Measurements from ENCODE around the gene MED13.
"Not testable (repeated sequence)": the region's sequence is repeated elsewhere in the genome, so short reads cannot be mapped to it uniquely, and the experiment has no call there.

MED13 gene

DNA sequence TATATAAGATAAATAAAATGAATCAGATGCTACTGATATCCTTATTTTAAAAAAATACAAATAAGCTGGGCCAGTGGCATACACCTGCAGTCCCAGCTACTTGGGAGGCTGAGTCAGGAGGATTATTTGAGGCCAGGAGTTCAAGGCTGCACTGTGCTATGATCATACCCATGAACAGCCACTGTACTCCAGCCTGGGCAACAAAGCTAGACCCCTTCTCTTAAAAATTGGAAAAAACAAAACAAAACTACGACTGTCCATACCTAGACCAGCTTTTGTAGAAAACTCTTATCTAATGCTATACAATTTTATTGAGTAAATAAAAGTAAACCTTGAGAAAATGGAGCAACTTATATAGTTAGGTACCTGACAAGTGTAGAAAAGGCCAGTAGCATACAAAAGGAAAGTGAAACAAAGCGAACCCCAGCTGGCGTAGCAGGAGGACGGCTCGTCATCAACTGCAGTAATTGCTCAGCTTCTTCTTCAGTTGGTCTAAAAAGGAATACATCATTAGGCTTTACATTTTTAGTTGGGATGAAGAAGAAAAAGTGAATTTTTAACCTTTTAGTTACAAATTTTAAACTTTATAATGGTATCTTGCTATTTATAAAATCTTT lies 160.9 kb downstream of the MED13 start:
- Histone ChIP-seq H3K4me3 (ENCODE audit: control insufficient read depth in 1 of 7, extremely low read depth in 1 of 7, insufficient read depth in 4 of 7, low read depth in 2 of 7, low read length in 6 of 7) (peak overlapping the region in 1 of 7 experiments; percentile 45), H3K27me3 (replicated peaks in 2 of 5; ENCODE audit: control insufficient read depth in 4 of 5, insufficient read depth in 5 of 5, low read length in 4 of 5) (no peaks in the 10 kb centered on the region), H3K9me3 (ENCODE audit: control extremely low read depth in 1 of 5, control insufficient read depth in 4 of 5, insufficient read depth in 2 of 5, low read depth in 1 of 5, low read length in 4 of 5) (no peaks in the 10 kb centered on the region), H3K36me3 (ENCODE audit: control insufficient read depth in 4 of 4, insufficient read depth in 4 of 4, low read length in 3 of 4) (peaks cover 10 to 46% (median 42%) of the 10 kb centered on the region in 4 experiments), H3K27ac (ENCODE audit: insufficient read depth in 1 of 2, low read depth in 1 of 2, low read length in 2 of 2, poor library complexity in 1 of 2, severe bottlenecking in 2 of 2) (no peak overlapping the region), H3K4me1 (ENCODE audit: control extremely low read depth in 1 of 4, control insufficient read depth in 4 of 4, insufficient read depth in 4 of 4, low read length in 3 of 4) (no peaks in the 10 kb centered on the region)
- POLR2A ChIA-PET, result no interaction called here
- CTCF ChIA-PET, result interaction anchor here (1.8 kb wide), 1 partner anchor 28 kb away, joined by 5 read pairs; no protein-coding TSS in a partner anchor
- peak in 2 of 3 donors; percentile 30 to 35 for DNase-seq
- WGBS (ENCODE audit: insufficient coverage), result 100% methylated on average over 4 of the region's 5 CpGs

DNA sequence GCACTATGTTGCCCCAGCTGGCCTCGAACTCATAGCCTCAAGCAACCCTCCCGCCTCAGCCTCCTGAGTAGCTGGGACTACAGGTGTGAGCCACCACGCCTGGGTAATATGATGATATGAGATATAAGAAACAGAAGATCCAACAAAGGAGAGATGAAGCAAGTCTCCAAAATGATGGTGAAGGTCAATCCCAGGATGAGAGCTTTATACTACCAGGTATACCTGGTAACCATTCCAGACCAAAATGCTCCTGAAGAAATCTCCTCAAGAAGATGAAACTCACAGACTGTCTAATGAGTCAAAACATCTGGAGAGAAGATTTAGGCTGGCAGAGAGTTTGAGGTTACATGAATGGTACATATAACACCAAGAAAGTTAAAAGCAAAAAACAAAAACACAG lies 161.8 kb downstream of the MED13 start:
- no peaks in the 10 kb centered on the region for H3K27me3 ChIP-seq (replicated peaks in 2 of 5; ENCODE audit: control insufficient read depth in 4 of 5, insufficient read depth in 5 of 5, low read length in 4 of 5)
- ChIA-PET CTCF (interaction anchor here (1.8 kb wide), 1 partner anchor 27 kb away, joined by 5 read pairs; no protein-coding TSS in a partner anchor), POLR2A (interaction anchor here (0.6 kb wide), 1 partner anchor 67 kb away, joined by 5 read pairs; no protein-coding TSS in a partner anchor)
- WGBS (ENCODE audit: insufficient coverage), result no CpG with 5 or more reads among the region's 3 CpGs
- DNase-seq, result no peak
- H3K4me1 ChIP-seq (ENCODE audit: control extremely low read depth in 1 of 4, control insufficient read depth in 4 of 4, insufficient read depth in 4 of 4, low read length in 3 of 4), result no peaks in the 10 kb centered on the region
- peaks cover 9 to 51% (median 41%) of the 10 kb centered on the region in 4 experiments for H3K36me3 ChIP-seq (ENCODE audit: control insufficient read depth in 4 of 4, insufficient read depth in 4 of 4, low read length in 3 of 4)
- no peak overlapping the region for H3K4me3 ChIP-seq (ENCODE audit: control insufficient read depth in 1 of 7, extremely low read depth in 1 of 7, insufficient read depth in 4 of 7, low read depth in 2 of 7, low read length in 6 of 7)
- H3K9me3 ChIP-seq (ENCODE audit: control extremely low read depth in 1 of 5, control insufficient read depth in 4 of 5, insufficient read depth in 2 of 5, low read depth in 1 of 5, low read length in 4 of 5), result no peaks in the 10 kb centered on the region
- H3K27ac ChIP-seq (ENCODE audit: insufficient read depth in 1 of 2, low read depth in 1 of 2, low read length in 2 of 2, poor library complexity in 1 of 2, severe bottlenecking in 2 of 2), result no peak overlapping the region

- ChIA-PET POLR2A (no interaction called here), CTCF (no interaction called here)
- Histone ChIP-seq H3K36me3 (ENCODE audit: control insufficient read depth in 4 of 4, insufficient read depth in 4 of 4, low read length in 3 of 4) (peaks cover 12 to 36% (median 27%) of the 10 kb centered on the region in 4 experiments), H3K9me3 (ENCODE audit: control extremely low read depth in 1 of 5, control insufficient read depth in 4 of 5, insufficient read depth in 2 of 5, low read depth in 1 of 5, low read length in 4 of 5) (no peaks in the 10 kb centered on the region), H3K27ac (ENCODE audit: insufficient read depth in 1 of 2, low read depth in 1 of 2, low read length in 2 of 2, poor library complexity in 1 of 2, severe bottlenecking in 2 of 2) (no peak overlapping the region), H3K27me3 (replicated peaks in 2 of 5; ENCODE audit: control insufficient read depth in 4 of 5, insufficient read depth in 5 of 5, low read length in 4 of 5) (no peaks in the 10 kb centered on the region), H3K4me3 (ENCODE audit: control insufficient read depth in 1 of 7, extremely low read depth in 1 of 7, insufficient read depth in 4 of 7, low read depth in 2 of 7, low read length in 6 of 7) (no peak overlapping the region), H3K4me1 (ENCODE audit: control extremely low read depth in 1 of 4, control insufficient read depth in 4 of 4, insufficient read depth in 4 of 4, low read length in 3 of 4) (no peaks in the 10 kb centered on the region)
- DNase-seq, result no peak
- WGBS (ENCODE audit: insufficient coverage), result 80% methylated on average over 1 of the region's 2 CpGs
Measured at GRCh38 chr17:61897548-61898180, 167.4 kb downstream of the MED13 start.

DNA sequence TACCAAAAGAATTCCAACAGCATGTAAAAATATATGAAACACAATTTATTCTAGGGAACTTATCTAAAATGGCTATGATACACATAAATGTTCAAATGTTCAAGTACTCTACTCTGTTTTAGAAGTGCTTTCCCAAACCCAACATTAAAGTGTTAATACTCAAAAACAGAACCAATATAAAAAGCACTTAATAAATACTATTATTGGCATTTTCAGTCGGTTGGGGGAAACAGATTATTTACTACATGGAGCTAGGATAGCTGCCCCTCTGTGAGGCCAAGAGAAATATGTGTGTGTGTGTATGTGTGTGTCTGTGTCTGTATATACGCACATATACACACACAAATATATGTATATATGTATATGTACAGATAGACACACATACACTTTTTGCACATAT lies 169.7 kb downstream of the MED13 start:
- H3K9me3 ChIP-seq (ENCODE audit: control extremely low read depth in 1 of 5, control insufficient read depth in 4 of 5, insufficient read depth in 2 of 5, low read depth in 1 of 5, low read length in 4 of 5), result no peaks in the 10 kb centered on the region
- ChIA-PET POLR2A (no interaction called here), CTCF (no interaction called here)
- H3K27ac ChIP-seq (ENCODE audit: insufficient read depth in 1 of 2, low read depth in 1 of 2, low read length in 2 of 2, poor library complexity in 1 of 2, severe bottlenecking in 2 of 2), result no peak overlapping the region
- no CpG with 5 or more reads among the region's 2 CpGs for WGBS (ENCODE audit: insufficient coverage)
- H3K4me1 ChIP-seq (ENCODE audit: control extremely low read depth in 1 of 4, control insufficient read depth in 4 of 4, insufficient read depth in 4 of 4, low read length in 3 of 4), result no peaks in the 10 kb centered on the region
- H3K4me3 ChIP-seq (ENCODE audit: control insufficient read depth in 1 of 7, extremely low read depth in 1 of 7, insufficient read depth in 4 of 7, low read depth in 2 of 7, low read length in 6 of 7), result no peak overlapping the region
- H3K36me3 ChIP-seq (ENCODE audit: control insufficient read depth in 4 of 4, insufficient read depth in 4 of 4, low read length in 3 of 4), result peaks cover 12 to 38% (median 25%) of the 10 kb centered on the region in 4 experiments
- H3K27me3 ChIP-seq (replicated peaks in 2 of 5; ENCODE audit: control insufficient read depth in 4 of 5, insufficient read depth in 5 of 5, low read length in 4 of 5), result no peaks in the 10 kb centered on the region
- DNase-seq, result no peak

GRCh38 chr17:61894310-61894709 lies 170.8 kb downstream of the MED13 start:
- no CpG with 5 or more reads among the region's 5 CpGs for WGBS (ENCODE audit: insufficient coverage)
- H3K4me3 ChIP-seq (ENCODE audit: control insufficient read depth in 1 of 7, extremely low read depth in 1 of 7, insufficient read depth in 4 of 7, low read depth in 2 of 7, low read length in 6 of 7); H3K27me3 ChIP-seq (replicated peaks in 2 of 5; ENCODE audit: control insufficient read depth in 4 of 5, insufficient read depth in 5 of 5, low read length in 4 of 5); DNase-seq; CTCF ChIA-PET; POLR2A ChIA-PET; H3K4me1 ChIP-seq (ENCODE audit: control extremely low read depth in 1 of 4, control insufficient read depth in 4 of 4, insufficient read depth in 4 of 4, low read length in 3 of 4); H3K27ac ChIP-seq (ENCODE audit: insufficient read depth in 1 of 2, low read depth in 1 of 2, low read length in 2 of 2, poor library complexity in 1 of 2, severe bottlenecking in 2 of 2); H3K9me3 ChIP-seq (ENCODE audit: control extremely low read depth in 1 of 5, control insufficient read depth in 4 of 5, insufficient read depth in 2 of 5, low read depth in 1 of 5, low read length in 4 of 5): not testable (repeated sequence)
- H3K36me3 ChIP-seq (ENCODE audit: control insufficient read depth in 4 of 4, insufficient read depth in 4 of 4, low read length in 3 of 4), result peaks cover 11 to 39% (median 22%) of the 10 kb centered on the region in 4 experiments
